ENCODE results near the gene RTCB. TPM values are rescaled to one million over a fixed set of nuclear protein-coding genes. Genes with fewer than 3 reads are reported as not detected.

RTCB gene
- total and polyA plus RNA-seq, 2 of the 13 experiments (the other 11 are each of a cell fraction or from before 2014, with no cell fraction given) = 108 to 167 TPM

- TF ChIP-seq PRDM4 (CRISPR knock-in tag; IDR thresholded peaks at IDR 0.05; ENCODE audit: borderline replicate concordance) (no peak), SP140L (CRISPR knock-in tag; IDR thresholded peaks at IDR 0.05; ENCODE audit: borderline replicate concordance) (no peak)
Measured at GRCh38 chr22:32396746-32397145, 15.3 kb downstream of the RTCB start (continued).

- peak; percentile 81 for TF ChIP-seq BCL6 (CRISPR knock-in tag; IDR thresholded peaks at IDR 0.05)
- TF ChIP-seq TFE3 (CRISPR knock-in tag; IDR thresholded peaks at IDR 0.05) = no peak
- intact Hi-C loops (cut with micrococcal nuclease; ENCODE audit: unreplicated experiment) (no loop called here), in situ Hi-C loops (cut with HindIII; ENCODE audit: extremely low pct_ligation_motif_present, low pct_unique_long_range_greater_than_20kb) (no loop called here)
- Histone ChIP-seq H3K9ac (ENCODE audit: insufficient read depth, low read depth, low read length) (no peak overlapping the region), H3K27ac (ENCODE audit: extremely low read length, insufficient read depth, low read length) (no peak overlapping the region), H3K36me3 (replicated peaks in 1 of 2; ENCODE audit: control insufficient read depth in 1 of 2, insufficient read depth in 2 of 2, low read length in 2 of 2) (peaks cover 24 to 89% of the 10 kb centered on the region in 2 experiments), H2AFZ (ENCODE audit: low read length) (no peak overlapping the region), H4K20me1 (ENCODE audit: insufficient read depth, low read length) (no peaks in the 10 kb centered on the region), H3K27me3 (ENCODE audit: control insufficient read depth in 1 of 2, insufficient read depth in 2 of 2, low read length in 2 of 2) (no peaks in the 10 kb centered on the region), H3K9me3 (ENCODE audit: low read length) (no peaks in the 10 kb centered on the region), H3K4me2 (ENCODE audit: low read depth, low read length) (no peak overlapping the region), H3K79me2 (ENCODE audit: insufficient read depth, low read length) (no peaks in the 10 kb centered on the region), H3K4me1 (ENCODE audit: insufficient read depth, low read length) (peaks cover 12% of the 10 kb centered on the region), H3K4me3 (replicated peaks in 1 of 3; ENCODE audit: insufficient read depth in 1 of 3, low read depth in 2 of 3, low read length in 3 of 3) (no peak overlapping the region)
- 0% methylated on average over 1 of the region's 1 CpG for WGBS (ENCODE audit: low lambda C conversion rate)
- CTCF ChIA-PET (ENCODE audit: low intra/inter-chr PET ratio, low total read pairs) = no interaction called here
- FAIRE-seq = no peak
- POLR2A ChIA-PET = no interaction called here
- BruUV-seq (replicated peaks) = no TSS peak
- no peak for DNase-seq (ENCODE audit: low spot score)
- no peak for ATAC-seq
Measured at GRCh38 chr22:32396255-32396654, 15.8 kb downstream of the RTCB start.
